Hepatocyte (in vitro differentiated cells): ENCODE data around the gene CFD.

Experiments used
- CTCF ChIP-seq: fragments of 200-600 bp; sonication (generic); IDR thresholded peaks from 2 replicates; pipeline ENCODE4 v1.5.1; 2016; ENCODE audit warnings: antibody characterized with exemption, mild to moderate bottlenecking; ENCODE audit not compliant: poor library complexity
- EZH2 ChIP-seq: fragments of 200-600 bp; sonication (generic); IDR thresholded peaks from 2 replicates; pipeline ENCODE4 v1.6.1; 2016; ENCODE audit warnings: antibody characterized with exemption, mild to moderate bottlenecking, borderline replicate concordance
- EZH2phosphoT487 ChIP-seq: fragments of 200-600 bp; sonication (generic); IDR thresholded peaks from one replicate; pipeline ENCODE4 v1.6.1; 2018; ENCODE audit warnings: antibody characterized with exemption, mild to moderate bottlenecking, low read depth, moderate library complexity; ENCODE audit not compliant: unreplicated experiment, severe bottlenecking

DNA sequence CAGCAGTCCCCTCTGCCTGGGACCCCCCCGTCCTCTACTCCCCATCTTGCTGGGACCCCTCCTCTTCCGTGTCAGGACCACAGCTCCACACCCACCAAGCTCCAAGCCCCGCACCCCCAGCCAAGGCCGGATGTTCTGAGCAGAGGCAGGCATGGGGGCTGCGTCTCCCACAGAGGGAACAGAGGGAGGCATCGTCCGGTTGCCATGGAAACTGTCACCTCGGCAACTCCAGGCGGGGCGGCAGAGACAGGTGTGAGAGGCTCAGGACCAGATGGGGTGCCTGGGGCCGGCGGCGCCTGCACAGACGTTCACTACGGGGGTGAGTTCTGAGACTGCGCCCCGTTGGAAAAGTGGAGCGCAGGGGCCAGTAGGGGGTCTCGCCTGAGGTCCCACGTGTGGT, 39.2 kb downstream of the CFD start:
- TF ChIP-seq CTCF (no peak), EZH2phosphoT487 (no peak), EZH2 (no peak)
